ENCODE results near the gene ELOB.

Gene ELOB

DNA sequence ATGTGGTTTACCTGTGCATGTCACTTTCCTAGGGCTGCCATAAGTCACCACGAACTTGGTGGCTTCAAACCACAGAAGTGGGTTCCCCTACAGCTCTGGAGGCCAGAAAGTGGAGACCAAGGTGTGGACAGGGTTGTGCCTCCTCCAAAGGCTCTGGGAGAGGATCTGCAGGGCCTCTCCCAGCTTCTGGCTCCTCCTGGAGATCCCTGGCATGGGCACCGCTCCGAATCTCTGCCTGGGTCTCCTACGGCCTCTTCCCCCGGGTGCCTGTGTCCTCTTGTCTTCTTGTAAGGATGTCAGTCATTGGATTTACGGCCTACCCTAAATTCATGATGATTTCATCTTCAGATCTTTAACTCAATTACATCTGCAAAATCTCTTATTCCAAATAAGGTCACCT, 27.1 kb downstream of the ELOB start:
- DNase-seq (ENCODE audit: low read depth in 2 of 2, low spot score in 1 of 2): no peak

DNA sequence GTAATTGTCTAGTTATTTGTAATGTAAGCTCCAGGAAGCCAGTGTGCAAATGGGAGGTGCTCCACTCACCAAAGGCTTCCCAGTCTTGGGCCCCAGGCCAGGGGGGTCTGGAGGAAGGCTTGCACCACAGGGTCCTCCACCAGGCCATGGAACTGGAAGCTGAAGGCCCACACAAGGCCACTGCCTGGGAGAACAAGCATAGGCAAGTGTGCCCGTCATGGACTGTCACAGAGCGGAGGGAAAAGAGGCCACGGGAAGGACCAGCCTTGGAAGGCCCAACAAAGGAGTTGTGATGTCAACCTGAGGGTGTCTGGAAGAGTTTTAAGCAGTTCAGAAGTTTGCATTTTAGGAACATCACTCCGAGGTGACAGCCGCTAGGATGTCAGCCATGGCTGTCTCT, 27.6 kb downstream of the ELOB start:
- no peak for DNase-seq (ENCODE audit: low read depth in 2 of 2, low spot score in 1 of 2)

DNA sequence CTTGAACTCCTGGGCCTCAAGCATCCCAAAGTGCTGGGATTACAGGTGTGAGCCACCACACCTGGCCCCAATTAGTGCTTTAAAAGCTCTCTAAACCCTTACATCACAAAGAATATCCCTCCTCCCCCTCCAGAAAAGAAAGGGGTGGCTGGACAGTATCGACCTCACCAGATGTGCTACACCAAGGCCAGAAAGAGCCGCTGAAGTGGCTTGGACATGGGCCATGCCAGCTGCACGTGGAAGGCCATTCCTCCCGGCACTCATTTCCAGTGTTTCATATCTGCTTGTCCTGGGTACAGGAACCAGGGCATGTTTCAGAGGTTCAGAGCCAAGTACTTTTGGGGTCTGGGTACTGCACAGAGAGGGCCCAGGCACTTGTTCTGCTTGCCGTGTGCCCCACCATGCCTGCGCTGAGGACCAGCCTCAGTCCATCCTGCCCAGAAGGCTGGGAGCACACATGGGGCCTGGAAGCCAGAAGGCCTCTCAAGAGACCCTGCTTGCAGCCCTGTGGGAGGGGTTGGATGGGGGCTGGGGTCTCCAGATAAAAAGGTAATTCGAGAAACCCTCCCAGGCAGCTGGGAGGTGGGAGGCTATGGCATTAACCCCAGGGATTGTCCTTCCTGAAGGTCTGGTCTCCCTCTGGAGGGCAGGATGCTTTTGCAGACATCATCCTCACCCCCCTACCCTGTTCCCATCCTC, 28.2 kb downstream of the ELOB start:
- no peak for DNase-seq (ENCODE audit: low read depth in 2 of 2, low spot score in 1 of 2)

DNA sequence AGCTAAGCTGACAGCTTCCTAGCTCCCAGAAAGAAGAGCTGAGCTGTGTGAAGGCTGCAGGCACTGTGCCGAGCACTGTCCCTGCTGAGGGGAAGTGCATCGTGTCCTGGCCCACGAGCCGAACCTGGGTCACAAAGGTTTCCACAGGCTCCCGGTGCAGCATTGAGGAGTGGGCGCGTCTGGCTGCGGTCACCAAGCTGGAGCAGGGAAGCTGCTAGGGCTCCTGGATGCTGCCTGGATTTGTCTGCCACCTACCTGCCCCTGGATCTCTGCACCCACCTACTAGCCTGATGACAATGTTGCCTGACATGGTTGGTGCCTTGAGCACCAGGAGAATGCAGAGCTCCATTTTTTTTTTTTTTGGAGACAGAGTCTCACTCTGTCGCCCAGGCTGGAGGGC, 31.1 kb downstream of the ELOB start:
- DNase-seq (ENCODE audit: low read depth in 2 of 2, low spot score in 1 of 2): no peak

DNA sequence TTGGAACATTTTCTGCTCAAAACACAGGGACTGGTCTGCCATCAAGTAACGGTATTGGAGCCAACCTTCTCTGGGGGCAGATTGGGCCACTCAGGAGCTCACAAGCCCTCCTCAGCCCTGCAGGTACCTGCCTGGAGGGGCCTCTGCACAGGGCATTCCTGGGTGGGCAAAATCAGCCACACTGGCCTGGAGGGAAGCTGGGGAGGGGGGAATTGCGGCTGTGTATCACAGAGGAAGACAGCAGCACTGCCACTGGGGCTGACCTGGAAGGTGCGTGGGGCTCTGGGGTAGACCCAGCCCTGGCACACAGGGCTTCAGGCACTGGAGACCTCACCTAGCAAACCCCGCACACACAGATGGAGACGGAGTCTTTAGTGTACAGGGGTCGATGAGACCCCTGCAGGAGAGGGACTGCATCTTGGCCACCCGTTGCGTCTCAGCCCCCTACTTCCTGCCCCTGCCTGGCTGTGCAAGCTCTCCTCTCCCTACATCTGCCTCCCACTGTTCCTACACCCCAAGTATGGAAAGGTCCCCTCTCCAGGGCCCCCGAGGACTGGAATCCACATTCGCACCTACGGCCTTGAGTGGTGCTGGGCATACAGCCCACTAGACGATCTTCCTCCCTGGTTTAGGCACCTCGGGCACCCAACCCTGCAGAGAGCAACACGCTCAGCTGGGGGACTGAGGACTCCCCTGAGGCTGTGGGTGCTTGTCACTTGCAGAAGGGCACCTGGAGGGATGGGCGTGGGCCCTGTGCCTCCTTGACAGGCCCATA, 31.8 kb downstream of the ELOB start:
- DNase-seq (ENCODE audit: low read depth in 2 of 2, low spot score in 1 of 2): no peak

DNA sequence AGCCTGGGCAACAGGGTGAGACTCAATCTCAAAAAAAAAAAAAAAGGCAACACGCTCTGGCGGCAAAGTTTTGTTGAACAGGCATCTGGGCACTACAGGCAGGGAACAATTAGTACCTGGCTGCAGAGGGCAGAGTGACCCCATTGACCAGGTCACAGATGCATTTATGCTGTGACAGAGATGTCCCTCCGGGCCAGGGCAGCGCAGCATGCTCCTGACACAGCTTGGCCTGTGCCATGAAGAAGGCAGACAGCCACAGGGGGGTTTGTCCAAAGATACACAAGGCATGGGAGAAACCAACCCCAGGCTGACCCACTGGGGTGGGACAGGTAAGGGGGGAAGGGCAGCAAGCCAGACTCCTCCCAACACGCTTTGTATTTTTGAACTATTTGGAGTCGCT, 32.4 kb downstream of the ELOB start:
- DNase-seq (ENCODE audit: low read depth in 2 of 2, low spot score in 1 of 2): no peak

DNA sequence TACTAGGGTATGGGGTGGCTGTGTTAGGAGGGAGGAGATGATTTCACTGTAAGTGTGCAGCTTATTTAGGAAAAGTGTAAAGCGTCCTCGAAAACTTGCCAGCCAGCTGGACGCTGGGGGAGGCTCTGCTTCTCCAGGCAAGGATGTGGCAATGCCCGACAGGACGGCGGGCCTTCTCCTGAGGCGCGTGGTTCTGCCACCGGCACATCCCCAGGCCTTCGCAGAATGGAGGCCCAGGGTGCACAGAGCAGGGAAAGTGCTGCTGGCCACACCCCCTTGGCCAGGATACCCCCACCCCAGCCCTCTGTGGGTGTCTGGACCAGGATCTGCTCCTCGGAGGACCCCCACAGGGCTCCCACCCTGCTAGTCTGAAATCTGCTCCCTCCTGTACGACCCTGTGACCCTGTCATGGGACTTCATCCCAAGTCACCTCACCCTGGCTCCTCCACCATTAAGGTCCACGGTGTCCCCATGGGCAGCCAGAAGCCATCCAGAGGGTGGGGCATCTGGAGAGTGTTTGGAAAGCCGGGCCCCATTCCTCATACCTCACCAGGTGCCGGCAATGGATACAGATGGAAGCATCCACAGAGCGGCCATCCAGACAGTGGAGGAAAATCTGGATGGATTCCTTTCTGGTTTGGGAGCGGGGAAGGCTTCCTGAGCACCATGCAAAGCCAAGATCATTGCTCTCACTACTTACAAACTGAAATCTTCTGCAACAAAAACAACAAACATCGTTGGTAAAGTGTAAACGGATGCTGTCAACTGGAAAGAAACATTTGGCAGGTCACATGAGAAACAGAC, 33.9 kb downstream of the ELOB start:
- DNase-seq (ENCODE audit: low read depth in 2 of 2, low spot score in 1 of 2): no peak

DNA sequence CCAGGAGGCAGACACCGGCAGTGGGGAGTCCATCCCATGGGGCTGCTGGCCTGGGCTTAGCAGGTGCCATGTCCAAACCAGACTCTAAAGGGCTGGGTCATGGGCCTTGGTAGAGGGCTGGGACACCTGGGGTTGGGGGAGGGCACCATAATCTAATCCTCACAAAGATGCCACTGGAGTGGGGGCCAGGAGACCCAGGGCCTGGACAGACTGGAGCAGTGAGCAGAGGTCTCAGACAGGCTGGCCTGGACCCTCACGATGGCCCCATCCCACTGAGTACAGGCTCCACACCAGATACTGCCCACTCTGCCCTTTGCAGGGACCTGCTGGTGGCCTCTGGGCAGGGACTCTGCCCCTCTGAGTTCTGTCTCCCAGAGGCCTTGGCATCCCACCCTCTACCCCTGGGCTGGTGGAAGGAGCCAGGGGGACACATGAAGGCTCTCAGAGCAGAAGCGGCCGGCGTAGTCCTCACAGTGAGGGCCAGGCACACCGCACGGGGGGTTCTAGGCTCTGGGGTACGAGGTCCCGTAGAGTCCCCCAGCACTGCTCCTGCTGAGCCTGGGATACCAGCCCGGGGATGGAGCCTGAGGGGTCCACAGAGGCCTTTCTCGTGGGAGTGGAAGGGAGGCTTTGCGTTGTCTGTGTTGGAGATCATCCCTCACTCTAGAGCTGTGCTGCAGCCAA, 34.6 kb downstream of the ELOB start:
- no peak for DNase-seq (ENCODE audit: low read depth in 2 of 2, low spot score in 1 of 2)

DNA sequence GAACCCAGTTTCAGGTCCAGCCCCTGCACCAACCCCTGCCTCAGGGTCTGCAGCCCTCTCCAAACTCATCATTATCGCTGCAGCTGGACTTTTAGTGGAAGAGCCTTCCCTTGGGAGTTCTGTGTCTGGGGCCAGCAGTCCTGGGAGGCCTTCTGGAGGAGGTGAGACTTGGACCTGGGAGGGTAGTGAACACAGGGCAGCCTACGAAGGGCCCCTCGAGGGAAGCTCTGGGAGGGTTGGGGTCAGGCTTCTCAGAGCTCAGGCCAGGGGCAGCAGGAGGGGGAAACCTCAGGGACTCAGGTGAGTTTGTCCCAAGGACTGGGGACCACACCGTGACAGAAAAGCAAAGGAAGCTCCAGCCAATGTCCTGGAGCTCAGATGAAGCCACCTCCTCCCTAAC, 35.9 kb downstream of the ELOB start:
- no peak for DNase-seq (ENCODE audit: low read depth in 2 of 2, low spot score in 1 of 2)

DNA sequence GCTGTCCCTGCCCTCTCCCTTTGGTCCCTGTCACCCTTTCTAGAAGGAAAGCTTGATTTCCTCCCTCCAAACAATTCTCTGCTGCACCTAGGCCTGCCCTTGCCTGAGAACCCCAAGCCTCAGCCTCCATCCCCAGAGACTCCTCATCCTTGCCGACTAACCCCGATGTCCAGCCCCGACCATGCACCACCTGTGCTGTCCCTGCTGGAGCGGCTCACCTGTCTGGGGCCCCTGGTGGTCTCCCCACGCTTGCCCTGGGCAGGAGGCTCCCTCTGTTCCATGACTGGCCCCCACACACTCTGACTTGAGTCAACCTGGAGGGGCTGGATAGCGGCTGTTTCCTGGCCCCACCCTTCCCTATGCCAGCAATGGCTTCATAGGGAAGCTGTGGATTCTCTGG, 36.6 kb downstream of the ELOB start:
- no peak for DNase-seq (ENCODE audit: low read depth in 2 of 2, low spot score in 1 of 2)

DNA sequence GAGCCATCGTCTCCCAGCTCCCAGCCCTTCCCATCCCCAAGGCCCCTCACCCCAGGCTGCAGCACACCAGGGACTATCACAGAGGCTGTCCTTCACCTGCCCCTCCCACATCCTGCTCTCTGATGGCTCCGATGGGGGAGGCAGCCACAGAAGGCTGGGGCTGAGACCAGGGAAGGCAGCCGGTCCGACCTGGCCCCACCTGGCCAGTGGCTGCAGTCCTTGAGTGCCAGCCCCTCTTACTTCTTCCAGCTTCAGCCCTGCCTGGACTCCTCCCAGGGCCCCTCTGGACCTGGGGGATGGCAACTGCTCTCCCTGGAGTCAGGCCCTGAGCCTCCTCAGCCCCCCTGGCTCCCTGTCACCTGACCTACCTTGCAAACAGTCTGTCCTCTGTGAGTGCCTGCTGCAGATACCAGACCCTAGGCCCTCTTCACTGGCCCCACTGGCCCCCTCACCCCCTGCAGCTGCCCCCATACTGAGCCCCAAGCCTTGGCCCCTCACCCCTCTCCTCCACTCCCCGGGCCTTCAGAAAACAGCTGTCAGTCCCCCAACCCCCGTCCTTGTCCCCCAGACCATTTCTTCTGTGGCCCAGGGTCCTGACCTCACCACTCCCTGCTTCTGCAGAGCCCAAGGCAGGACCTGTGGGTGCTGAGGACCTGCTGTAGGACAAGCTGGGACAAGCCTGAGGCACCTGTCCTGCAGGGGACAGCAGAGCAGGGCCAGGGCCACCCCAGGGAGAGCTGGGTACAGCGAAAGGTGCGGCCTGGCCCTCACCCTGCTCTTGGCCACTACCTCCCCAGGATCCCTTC, 37.3 kb downstream of the ELOB start:
- no peak for DNase-seq (ENCODE audit: low read depth in 2 of 2, low spot score in 1 of 2)

DNA sequence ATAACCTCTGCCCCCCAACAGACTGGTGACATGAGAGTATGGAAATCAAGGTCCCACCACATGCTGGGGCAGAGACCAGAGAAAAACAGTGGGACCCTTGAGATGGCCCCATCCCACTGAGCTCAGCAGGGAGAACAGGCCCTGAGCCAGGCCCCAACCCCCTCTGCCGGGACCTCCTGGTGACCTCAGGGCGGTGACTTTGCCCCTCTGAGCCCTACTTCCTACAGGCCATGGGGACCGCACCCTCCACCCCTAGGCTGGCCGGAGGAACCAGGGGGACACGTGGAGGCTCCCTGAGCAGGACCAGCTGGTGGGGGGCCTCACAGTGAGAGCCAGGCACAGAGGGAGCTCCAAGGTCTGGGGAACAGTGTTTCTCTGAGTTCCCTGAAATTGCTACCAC, 38.5 kb downstream of the ELOB start:
- no peak for DNase-seq (ENCODE audit: low read depth in 2 of 2, low spot score in 1 of 2)

DNA sequence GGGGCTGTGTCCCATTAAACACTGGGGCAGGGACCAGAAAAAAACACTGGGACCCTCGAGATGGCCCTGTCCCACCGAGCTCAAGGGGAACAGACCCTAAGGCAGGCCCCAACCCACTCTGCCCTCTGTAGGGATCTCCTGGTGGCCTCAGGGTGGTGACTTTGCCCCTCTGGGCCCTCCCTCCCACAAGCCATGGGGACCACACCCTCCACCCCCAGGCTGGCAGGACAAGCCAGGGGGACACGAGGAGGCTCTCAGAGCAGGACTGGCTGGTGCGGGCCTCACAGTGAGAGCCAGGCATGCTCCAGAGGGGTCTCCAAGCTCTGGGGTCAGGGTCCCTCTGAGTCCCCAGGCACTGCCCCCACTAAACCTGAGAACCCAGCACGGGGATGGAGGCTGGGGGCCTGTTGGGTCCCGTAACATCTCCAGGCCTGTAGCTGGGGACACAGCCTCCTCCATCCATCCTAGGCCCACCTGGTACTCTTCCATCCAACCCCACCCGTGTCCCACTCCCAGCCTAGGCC, 39.1 kb downstream of the ELOB start:
- no peak for DNase-seq (ENCODE audit: low read depth in 2 of 2, low spot score in 1 of 2)

DNA sequence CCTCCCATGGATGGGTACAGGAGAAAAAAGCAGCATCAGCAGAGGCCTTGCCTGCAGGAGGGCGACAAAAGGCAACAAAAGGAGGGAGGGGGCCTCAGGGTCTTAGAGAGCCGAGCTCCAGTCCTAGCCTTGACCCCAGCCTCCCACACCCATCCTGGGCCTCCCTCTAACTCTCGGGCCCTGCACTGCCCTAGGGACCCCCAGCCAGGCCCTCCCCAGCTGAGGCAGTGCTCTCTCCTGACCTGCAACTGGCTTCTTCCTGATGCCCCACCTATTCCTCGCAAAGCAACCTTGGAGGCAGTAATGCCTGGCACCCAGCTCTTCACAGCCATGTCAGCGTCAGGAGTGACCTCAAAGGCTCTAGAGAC, 39.9 kb downstream of the ELOB start:
- DNase-seq (ENCODE audit: low read depth in 2 of 2, low spot score in 1 of 2): no peak

DNA sequence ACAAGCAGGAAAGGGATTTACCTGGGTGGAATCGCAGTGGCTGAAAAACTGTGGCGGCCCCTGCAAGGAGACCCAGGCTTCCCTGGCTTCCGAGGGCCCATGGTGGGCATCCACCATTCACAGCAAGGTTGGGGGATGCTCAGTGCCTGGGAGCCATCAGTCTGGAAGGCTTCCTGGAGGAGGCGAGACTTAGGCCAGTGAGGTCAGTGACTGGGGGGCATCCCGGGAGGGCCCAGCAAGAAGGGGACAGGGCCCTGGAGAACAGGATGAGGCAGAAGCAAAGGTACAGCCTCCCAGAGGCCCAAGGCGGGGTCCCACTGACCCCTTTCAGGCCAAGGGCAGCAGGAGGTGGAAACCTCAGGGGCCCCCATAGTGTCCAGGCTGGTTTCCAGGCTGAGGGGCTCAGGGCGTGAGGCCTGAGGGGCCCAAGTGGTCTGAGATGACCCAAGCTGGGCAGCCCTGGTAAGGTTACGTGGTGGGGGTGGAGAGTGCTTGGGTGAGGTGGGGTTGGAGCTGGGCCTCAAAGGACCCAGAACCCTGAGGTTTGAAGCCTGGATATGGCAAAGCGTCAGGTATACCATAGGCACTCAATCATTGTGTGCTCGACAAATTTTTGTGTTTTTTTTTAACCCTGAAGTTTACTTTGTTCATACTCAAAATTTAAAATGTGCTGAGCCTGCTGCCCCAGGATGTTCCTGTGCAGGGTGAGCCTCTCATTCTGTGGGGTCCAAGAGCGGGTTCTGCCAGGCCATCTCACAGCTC, 40.4 kb downstream of the ELOB start:
- DNase-seq (ENCODE audit: low read depth in 2 of 2, low spot score in 1 of 2): no peak

DNA sequence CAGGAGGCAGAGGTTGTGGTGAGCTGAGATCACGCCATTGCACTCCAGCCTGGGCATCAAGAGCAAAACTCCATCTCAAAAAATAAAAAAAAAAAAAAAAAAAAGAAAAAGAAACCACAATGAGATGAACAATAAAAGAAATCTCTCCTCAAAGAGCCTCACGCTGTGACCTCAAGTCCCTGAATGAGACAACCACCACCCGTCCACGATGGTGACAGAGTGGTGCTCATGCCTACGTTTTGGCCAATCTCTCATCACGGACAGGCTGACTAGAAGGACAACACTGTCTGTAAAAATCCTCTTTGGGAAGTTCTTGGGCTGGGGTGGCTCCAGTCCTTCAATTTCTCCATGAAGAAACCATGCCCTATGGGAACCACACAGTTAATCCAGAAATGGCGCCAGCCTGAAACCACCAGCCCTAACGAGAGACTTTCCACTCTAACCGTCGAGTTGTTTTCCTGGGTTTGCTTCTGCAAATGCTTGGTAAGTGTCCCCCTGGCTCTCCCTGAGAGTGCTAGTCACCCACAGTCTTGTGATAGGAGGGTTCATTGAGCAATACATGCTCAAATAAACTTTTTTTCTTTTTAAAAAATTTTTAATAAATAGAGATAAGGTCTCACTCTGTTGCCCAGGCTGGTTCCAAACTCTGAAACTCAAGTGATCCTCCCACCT, 42.1 kb downstream of the ELOB start:
- no peak for DNase-seq (ENCODE audit: low read depth in 2 of 2, low spot score in 1 of 2)

DNA sequence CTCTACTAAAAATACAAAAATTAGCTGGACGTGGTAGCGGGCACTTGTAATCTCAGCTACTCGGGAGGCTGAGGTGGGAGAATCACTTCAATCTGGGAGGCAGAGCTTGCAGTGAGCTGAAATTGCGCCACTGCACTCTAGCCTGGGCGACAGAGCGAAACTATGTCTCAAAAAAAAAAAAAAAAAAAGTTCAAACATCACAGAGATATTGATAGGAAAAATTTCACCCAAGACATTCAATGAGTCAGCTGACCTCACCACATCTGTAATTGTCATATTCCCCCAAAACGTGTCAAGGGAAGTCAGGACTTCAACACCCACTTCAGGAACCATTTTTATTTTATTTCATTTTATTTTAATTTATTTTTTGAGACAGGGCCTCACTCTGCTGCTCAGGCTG, 49.0 kb downstream of the ELOB start:
- no peak for DNase-seq (ENCODE audit: low read depth in 2 of 2, low spot score in 1 of 2)

DNA sequence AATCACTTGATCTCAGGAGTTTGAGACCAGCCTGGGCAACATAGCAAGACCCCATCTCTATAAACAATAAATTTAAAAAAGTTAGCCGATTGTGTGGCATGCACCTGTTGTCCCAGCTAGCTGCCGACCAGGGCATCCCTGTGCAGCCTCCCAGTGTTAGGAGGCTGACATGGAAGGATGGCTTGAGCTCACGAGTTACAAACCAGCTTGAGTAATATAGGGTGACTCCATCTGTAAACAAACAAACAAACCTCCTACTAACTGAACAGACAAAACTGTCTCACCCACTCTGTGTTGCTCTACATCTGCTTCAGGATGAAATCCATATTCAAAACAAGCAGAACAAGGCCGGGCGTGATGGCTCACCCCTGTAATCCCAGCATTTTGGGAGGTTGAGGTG, 50.2 kb downstream of the ELOB start:
- DNase-seq (ENCODE audit: low read depth in 2 of 2, low spot score in 1 of 2): no peak

DNA sequence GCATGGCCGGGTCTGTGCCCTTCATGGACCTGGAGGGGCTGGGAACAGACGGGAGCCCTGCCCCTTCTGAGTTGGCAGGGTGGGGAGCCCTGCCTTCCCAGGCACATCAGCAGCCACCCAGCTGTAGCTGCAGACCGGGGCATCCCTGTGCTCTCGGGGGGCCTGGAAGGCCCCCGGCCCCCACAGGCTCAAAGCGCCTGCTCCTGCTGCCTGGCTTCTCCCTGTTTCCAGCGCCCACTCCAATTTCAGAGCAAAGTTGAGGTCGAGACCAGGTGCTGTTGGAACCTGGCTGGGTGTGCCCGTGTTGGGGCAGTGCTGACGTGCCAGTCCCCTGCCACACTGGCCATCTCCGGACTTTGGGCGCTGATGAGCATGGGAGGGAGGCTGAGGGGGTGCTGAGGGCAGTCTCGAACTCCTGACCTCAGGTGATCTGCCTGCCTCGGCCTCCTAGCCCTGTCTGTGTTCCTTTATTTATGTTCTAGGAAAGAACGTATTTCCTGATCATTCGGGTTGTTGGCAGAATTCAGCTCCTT, 52.2 kb downstream of the ELOB start:
- DNase-seq (ENCODE audit: low read depth in 2 of 2, low spot score in 1 of 2): no peak

Measured in stimulated activated CD8-positive, alpha-beta memory T cell treated with anti-CD3 and anti-CD28 coated beads, Interleukin-4, amount 100 ng/mL, for 4 hours (primary cell).